Stimulated activated CD8-positive, alpha-beta memory T cell treated with anti-CD3 and anti-CD28 coated beads, Interleukin-7, amount 100 ng/mL, for 24 hours (primary cell): ENCODE data around the gene NACA2.
"Not testable (repeated sequence)": the region's sequence is repeated elsewhere in the genome, so short reads cannot be mapped to it uniquely, and the experiment has no call there.

ENCODE experiments used
- DNase-seq: peaks from one replicate; pipeline ENCODE4 v3.0.0-alpha.2; 2020; ENCODE audit warnings: low read depth

The NACA2 gene

DNA sequence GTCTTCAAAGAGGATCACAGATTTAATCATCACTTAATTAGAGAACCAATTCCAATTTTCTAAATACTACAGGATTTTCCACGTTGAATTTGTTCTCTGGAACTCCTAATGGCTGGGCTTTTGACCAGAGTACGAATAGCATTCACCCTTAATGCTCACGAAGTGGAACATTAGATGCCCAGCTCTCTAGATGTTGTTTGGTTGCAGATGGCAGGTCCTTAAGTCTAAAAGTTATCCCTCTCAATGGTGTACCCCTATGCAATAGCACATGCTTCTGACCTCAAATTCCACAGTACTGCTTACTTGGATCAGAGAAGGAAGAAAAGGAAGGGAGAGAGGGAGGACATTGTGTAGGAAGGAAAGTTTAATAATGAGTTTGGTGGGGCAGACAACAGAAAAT lies 8.6 kb upstream of the NACA2 start:
- DNase-seq = no peak

DNA sequence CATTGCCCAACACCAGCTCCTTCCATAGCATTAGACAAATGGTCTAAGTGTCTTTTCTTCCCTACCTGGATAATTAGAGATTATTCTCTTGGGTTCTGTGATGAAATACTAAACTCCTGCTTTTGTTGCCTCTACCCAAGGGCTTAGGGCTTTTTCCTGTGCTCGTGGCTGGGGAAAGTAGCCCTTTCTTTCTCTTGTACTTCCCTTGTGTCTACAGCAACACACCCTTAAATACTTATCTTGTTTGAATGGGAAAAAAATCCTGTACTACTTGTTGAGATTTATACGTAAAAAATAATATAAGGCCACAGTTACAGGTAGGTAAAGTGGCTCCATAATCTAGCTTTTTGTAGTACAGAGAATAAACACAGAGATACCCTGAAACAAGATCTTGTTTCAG lies 7.0 kb upstream of the NACA2 start:
- DNase-seq = no peak

DNA sequence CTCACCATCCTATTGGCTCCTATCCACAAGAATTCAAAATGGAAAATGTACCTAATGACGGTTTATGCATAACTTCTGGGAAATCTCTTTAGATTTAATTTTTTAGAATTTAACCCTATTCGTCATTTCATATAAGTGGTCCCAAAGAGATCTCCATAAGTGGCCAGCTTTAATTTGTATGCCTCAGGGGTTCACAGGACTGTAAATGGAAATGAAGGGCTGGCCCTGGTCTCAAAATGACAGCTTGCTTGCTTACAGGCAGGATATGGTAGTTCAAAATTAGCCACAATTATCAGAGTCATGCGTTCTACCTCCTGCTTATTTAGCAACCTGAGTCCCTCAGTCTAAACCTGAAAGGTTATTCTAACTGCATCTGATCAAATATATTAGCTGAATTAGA lies 6.6 kb upstream of the NACA2 start:
- no peak for DNase-seq

DNA sequence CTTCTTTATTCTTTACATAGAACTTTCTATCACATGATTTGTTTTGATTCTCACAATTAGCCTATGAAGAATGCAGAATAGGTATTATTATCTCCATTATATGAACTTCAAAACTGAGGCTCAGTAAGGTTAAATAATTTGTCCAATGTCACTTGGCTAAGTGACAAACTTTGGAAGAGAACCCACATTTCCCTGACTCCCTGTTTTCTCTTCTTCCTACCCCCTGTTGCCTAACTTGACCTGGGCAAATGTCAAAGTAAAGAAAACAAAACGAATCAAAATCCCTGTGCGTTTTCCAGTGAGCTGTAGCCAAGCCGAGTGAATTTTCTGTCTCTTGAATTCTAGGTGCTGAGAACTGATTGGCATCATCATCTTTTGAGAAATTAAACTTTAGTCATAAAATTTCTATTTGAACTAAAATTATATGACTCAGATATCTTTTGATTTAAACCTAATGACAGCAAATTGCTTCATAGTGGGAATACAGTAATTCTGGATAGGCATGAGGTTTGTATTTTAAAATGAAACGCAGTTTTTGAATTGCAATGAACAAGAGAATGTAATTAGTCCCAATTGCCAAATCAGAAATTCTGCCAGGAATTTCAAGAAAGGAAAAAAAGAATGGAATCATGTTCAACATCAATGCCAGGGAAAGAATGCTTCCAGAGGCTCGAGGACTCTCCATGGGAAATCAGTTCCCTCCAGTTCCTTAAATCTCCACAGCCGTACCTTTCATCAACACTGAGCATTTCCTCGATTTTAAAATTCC lies 4.6 kb upstream of the NACA2 start:
- no peak for DNase-seq

DNA sequence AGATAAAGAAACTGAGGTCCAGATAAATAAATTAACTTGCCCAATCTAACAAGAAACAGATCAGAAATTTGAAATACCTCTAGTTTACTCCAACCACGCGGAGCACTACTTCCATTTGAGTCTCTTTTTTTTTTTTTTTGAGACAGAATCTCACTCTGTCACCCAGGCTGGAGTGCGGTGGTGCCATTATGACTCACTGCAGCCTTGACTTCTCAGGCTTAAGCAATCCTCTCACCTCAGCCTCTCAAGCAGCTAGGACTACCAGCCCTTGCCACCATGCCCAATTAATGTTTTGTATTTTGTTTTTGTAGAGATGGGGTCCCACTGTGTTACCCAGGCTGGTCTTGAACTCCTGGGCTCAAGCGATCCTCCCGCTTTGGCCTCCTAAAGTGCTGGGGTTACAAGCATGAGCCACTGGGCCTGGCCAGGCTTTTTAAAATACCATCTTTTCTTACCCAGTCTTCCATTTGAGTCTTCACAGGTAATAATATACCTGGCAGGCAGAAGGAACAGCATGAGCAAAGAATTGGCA lies 3.3 kb upstream of the NACA2 start:
- DNase-seq = no peak

DNA sequence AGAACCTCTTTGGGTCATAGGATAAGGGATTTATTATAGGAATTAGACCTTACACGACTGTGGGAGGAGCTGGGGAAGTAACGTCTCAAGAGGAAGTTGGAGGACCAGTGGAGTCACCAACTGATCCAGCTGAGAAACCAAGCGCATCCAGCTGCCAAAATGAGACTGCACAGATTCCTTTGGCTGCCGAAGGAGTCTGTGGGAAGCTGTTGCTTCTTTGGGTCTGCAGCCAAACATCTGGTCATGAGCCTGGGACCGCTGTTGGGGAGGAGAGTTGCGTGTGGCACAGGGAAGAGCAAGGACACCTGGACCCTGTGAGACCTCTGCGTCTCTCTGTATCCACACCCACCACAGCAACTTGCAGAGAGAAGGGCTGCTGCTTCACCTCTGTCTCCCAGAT lies 2.4 kb upstream of the NACA2 start:
- no peak for DNase-seq

DNA sequence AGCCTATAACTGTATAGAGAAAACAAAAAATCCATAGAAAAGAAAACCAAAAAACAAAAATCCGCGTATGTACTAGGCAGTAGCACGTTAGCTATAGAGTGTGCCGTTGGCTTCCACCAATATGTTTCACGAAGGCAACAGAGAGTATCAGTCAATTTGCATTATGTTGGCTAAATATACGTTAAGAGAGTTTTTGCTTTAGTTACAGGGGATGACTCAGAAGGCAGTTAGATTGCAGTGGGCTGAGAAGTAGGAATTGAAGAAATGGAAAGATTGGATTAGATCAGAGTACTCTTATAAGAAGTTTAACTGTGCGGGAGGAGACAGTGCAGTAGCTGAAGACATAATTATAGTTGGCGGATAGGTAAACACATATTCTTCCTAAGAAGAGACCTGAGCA lies 911 bp upstream of the NACA2 start:
- no peak for DNase-seq

DNA sequence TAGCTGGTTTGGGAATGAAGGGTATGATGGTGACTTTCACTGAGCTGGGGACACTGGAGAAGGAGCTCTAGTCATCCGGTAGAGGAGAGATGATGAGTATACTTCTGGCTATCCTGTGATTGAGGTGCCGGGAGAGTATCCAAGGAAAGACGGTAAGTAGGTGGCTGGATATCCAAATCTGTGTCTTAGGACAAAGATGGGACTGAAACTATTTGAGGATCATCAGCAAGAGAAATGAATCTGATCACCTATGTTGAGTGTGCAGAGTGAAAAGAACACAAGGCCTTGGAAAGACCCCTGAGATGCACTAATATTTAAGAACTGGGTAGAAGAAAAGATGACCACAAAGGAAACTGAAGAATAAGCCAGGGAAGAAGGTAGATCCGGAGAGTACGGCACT lies 1.0 kb downstream of the NACA2 start:
- DNase-seq = no peak

DNA sequence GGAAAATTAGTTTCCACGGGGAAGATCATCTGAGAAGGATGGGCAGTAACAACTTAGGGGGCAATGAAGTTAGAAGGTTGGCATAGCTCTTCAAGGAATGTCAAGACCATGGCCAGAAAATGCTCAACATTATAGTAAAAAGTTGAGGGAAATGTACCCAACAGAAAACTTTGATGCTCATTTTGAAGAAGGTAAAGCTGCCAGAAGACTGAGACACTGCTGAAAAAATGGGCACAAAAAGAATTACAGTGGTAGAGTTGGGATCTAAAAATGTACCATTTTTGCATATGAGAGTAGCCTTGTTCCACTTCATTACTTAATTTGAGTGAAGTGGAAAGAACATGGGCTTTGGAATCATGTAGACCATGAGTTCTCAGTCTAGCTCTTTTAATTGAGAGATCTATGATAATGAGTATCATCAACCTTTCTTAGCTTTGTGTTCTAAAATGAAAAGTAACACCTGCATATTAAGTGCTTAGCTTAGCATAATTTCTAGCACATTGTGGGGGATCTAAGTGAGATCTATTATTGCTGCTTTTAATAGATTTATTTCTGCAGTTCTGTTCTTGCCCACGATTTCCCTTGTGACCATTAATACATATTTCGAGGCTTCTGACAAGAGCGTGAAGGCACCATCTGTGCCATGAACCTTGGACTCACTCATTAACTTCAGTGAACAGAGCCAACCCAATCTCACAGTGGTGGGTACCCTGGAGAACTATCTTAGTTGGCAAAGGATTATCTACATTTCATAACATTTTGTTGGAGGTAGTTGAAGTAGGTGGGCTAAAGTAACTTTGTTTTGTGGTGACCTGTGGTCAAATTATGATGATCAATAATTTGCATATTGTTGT lies 3.0 kb downstream of the NACA2 start:
- no peak for DNase-seq

DNA sequence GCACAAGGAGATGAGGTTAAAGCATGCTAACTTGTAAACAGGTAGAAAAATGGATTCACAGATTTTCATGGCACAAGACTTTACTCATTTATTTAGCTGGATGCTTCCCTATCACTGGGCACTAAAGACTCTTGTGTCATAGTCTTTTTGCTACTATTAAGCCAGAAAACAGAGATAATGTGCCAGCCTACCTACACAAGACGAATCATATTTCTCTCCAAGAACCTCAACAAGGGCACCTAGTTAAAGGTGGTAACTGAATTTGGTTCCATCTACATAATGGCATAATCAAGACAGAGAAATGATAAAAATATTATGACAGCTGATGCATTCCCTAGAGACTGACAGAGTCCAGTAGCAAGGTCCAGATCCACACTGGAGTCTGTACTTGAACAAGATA lies 3.8 kb downstream of the NACA2 start:
- no peak for DNase-seq

DNA sequence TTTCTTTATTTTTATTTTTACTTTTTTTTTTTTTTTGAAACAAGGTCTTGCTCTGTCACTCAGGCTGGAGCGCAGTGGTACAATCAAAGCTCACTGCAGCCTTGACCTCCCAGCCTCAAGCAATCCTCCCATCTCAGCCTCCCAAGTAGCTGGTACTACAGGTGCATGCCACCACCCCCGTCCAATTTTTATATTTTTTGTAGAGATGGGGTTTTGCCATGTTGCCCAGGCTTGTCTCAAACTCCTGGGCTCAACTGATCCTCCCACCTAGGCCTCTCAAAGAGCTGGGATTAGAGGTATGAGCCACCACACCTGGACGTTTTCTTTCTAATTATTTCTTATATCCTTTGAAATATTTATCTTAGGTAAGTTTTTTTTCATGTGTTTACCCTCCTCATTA lies 4.4 kb downstream of the NACA2 start:
- not testable (repeated sequence) for DNase-seq

DNA sequence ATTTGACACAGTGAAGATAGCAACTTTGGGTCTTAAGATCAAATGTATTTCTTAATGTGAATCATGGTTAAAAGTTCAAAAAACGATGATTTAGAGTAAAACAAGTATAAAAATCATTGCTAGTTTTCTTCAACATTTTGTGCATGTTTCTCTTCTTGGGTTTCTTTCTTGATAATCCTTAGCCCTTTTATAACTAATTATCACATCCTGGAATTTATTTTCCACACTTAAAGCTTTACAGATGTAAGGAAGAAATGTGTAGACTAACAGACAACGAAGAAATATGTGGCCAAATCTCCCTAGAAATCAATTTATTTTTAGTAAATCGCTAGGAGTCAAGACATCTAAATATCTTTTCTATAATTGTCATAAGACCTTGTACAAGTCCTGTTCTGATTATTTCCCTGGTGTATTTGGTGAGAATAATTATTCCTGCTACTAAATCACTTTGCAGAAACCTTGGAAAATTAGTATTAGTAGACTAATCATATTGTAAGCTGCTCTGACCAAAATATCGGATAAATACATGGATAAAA lies 4.9 kb downstream of the NACA2 start:
- DNase-seq = no peak

DNA sequence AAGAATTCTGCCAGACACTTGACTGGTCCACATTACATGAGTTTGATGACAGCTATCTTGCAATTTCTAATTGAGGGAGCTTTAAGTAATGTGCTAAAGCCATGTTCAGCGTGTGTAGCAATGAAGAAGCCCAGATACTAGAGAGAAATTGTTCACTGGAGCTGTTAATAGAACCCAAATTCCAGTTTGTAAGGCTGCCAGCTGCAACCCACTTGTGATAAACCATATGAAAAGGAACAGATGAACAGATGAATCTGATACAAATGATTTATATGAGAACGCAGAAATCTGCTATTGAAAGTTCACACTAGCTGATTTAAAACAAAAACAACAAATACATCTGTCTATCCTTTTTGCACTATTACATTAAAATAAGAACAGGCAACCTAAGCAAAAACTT lies 6.2 kb downstream of the NACA2 start:
- DNase-seq = no peak

DNA sequence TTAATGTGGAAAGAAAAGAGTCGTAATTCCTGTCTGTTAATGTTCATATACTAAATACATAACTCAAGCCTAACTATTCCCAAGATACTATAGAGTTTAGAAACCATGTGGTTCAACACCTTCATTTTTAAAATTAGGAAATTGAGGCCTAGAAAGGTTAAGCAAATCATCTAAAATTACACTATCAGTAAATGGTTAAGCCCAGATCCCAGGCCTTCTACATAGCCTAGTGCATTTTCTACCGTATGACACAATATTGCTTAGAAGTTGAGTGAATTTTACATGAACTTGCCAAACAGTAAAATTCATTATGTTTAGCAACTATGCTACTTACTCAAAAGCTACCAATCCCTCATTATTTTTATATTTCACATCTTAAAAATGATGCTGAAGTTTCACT lies 6.8 kb downstream of the NACA2 start:
- DNase-seq = no peak

DNA sequence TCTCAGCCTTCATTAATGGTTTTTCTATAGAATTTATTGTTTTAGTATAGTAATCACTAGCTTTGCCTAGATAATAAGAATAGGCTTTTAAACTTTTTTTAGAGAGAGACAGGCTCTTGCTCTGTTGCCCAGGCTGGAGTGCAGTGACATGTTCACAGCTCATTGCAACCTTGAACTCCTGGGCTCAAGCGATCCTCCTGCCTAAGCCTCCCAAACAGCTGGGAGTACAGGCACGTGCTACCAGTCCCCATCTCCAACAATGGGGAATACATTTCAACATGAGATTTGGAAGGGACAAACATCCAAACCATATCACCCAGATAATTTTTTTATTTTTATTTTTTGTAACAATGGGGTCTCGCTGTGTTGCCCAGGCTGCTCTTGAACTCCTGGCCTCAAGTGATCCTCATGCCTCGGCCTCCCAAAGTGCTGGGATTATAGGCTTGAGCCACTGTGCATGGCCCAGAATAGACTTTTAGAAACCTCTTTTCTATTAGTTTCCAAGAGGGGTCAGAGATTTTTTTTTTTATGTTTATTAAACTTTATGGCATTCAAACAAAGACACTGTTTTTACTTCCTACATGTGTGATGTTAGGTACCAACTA lies 7.3 kb downstream of the NACA2 start:
- DNase-seq = no peak

DNA sequence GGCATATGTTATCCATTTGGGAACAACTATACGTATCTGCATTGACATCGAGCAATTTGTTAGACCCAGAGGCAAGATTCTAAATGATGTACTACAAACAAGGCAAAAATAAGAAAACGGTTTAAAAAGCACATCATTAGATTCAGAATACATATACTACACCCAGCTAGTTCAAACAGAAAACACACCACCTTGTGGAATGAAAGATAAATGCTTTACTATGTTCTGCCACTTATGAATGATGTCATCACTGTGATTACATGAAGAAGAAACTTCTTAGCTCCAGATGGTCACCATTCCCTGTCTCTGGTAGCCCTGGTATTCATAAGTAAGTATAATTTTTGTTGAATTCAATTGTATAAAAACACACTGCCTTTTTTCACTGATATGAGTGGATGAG lies 7.8 kb downstream of the NACA2 start:
- no peak for DNase-seq

DNA sequence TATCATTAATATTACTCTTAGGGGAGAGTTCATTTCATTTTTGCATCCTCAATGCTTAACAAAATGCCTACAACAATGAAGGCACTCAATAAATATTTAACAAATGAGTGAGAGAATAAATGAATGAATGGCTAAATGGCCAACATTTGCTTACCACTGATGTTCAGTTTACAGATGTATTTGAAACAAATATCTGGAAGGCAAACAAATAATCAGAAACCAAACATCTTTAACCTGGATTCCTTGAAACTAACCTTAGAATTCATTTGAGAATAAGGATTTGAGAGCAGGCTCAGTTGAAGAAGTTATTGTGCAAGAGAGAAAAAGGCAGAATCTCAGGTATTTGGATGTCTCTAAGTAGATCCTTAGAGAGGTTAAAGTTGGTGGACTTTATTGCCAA lies 8.4 kb downstream of the NACA2 start:
- DNase-seq = no peak

DNA sequence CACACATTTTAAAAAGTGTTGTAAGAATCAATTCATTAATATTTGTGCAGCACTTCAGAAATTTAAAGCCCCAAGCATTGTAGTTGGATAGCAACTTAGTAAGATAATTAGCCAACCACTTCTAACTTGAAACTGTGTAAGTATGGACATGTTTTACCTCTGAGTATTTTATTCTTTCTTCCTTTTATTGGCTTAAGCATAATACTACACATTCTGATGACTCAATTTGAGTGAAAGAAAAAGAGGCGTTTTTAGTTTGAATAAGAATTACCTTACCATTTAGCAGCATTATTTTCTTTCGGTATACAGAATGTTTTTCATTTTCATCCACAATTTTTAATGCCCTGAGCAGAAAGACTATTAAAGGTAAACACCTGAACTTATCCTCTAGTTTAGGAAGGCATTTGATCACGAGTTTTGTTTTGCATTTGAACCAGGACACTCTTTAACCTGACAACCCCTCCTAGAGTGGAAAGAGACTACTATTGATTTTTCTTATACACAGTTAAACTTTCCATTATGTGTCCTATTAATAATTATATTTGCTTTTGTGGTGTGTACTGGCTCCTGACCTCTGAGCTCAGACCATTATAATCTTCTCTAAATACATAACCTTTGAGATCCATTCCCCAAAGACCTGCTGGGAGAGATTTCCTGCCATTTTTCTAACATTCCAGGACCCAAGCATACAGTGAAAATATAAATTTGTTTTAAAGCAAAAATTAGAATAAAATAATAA lies 9.2 kb downstream of the NACA2 start:
- no peak for DNase-seq

DNA sequence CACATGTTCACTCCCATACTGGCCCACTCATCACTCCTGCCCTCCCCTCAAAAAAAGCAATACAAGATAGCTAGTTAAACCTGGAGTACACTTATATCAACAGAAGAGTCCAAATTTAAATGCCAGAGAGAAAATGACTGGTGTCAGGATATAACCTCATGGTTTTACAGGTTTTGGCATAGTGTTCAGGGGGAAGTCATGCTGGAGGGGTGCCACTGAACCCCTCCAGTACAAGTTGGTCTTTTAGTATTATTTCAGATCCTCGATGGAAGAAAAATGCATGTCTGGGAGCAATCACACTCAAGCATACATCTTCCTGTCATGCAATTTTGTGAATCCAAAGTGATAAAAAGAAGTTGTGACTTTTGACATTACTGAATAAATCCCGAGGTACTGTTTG lies 10.5 kb downstream of the NACA2 start:
- no peak for DNase-seq

DNA sequence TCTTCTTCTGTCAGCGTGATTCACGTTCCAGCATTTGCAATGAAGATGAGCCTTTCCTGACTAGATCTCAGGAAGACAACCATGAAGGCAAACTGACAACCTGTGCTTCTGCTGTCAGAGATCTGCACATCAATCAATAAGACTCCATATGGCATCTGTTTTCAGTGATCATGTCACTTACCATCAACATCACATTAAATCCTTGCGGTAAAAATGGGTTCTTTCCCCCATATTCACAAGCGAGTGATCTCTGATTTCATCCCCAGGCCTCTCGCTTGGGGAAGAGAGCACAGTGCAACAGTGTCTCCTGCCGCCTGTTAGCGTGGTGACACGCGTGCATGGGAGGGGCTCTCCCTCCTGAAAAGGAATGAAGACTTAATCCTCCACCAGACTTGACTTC lies 11.1 kb downstream of the NACA2 start:
- DNase-seq = no peak

DNA sequence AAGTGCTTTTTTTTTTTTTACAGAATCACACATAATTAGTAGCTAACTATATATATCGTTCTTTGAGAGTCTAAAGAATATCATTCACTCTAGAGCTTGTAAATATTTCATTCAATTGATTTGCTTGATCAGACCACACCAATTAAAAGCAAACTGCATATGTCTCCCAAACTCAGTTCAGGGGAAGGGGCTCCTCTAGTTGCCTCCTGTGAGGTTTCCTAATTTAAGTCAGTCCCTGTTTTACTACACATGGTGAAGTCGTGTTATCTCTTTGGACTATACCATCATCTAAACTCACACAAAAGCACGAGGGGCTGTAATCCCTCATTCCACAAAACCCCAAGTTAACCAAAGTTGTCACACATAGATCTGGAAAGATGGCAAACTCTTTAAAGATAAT lies 11.7 kb downstream of the NACA2 start:
- no peak for DNase-seq

DNA sequence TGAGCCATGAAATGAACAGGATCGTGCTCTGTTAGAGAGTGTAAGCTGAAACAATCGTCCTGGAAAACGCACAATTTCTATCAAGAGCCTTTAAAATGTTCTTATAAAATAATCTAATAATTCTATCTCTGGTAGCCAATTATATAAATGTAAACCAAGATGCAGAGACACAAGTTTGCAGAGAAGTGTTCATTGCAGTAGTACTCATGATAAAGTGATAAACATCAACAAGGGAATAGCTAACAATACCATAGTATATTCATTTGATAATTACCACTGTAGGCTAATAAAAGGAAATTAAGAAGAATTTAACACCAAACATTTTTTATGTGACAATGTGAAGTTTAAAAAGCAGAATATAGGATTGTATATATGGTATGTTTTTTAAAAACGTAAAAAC lies 12.4 kb downstream of the NACA2 start:
- no peak for DNase-seq
